Ectodermal cell (in vitro differentiated cells): ENCODE results near the gene ISM1.

Experiments used
- H3K27ac ChIP-seq: 2 replicates; pipeline ENCODE4 v1.7.0; 2013; ENCODE audit warnings: mild to moderate bottlenecking, low read depth, low read length; ENCODE audit not compliant: insufficient read depth, poor library complexity, severe bottlenecking
- H3K27me3 ChIP-seq: 2 replicates; pipeline ENCODE4 v1.7.0; 2013; ENCODE audit warnings: mild to moderate bottlenecking, low read length; ENCODE audit not compliant: insufficient read depth, control insufficient read depth, poor library complexity, severe bottlenecking
- H3K36me3 ChIP-seq: one replicate; pipeline ENCODE4 v1.7.0; 2013; ENCODE audit warnings: low read length; ENCODE audit not compliant: control insufficient read depth, insufficient read depth
- H3K4me1 ChIP-seq: one replicate; pipeline ENCODE4 v1.7.0; 2013; ENCODE audit warnings: low read length; ENCODE audit not compliant: control insufficient read depth, insufficient read depth
- H3K4me3 ChIP-seq: 2 replicates; pipeline ENCODE4 v1.7.0; 2013; ENCODE audit warnings: low read depth, low read length, control low read depth; ENCODE audit not compliant: insufficient read depth
- H3K9me3 ChIP-seq: 2 replicates; pipeline ENCODE4 v1.7.0; 2013; ENCODE audit warnings: mild to moderate bottlenecking, low read length, moderate library complexity; ENCODE audit not compliant: control insufficient read depth
- WGBS, 2 experiments: methylation state at CpG; one replicate each; pipeline ENCODE4 v1.1.7; 2013; ENCODE audit warnings: missing lambda C conversion rate in 2 of 2; 5-methylcytosine and 5-hydroxymethylcytosine counted together

The ISM1 gene

GRCh38 chr20:13255356-13255755, 34.3 kb downstream of the ISM1 start:
- Histone ChIP-seq H3K27me3 (no peaks in the 10 kb centered on the region), H3K27ac (no peak overlapping the region), H3K9me3 (peaks cover 2% of the 10 kb centered on the region), H3K4me3 (no peak overlapping the region), H3K4me1 (no peaks in the 10 kb centered on the region), H3K36me3 (no peaks in the 10 kb centered on the region)
- 70 to 100% methylated on average over 1 of the region's 1 CpG for WGBS, 2 experiments

- no peaks in the 10 kb centered on the region for H3K27me3 ChIP-seq
- H3K4me1 ChIP-seq, result no peaks in the 10 kb centered on the region
- no peak overlapping the region for H3K4me3 ChIP-seq
- H3K36me3 ChIP-seq, result no peaks in the 10 kb centered on the region
- H3K9me3 ChIP-seq, result no peaks in the 10 kb centered on the region
- no peak overlapping the region for H3K27ac ChIP-seq
- 92 to 99% methylated on average over 3 of the region's 3 CpGs for WGBS, 2 experiments
These were observed 35.5 kb downstream of the ISM1 start for GRCh38 chr20:13256606-13257005.

GRCh38 chr20:13259921-13260320, 38.8 kb downstream of the ISM1 start:
- Histone ChIP-seq H3K4me3 (no peak overlapping the region), H3K4me1 (no peaks in the 10 kb centered on the region), H3K27ac (no peak overlapping the region), H3K9me3 (no peaks in the 10 kb centered on the region), H3K36me3 (no peaks in the 10 kb centered on the region), H3K27me3 (no peaks in the 10 kb centered on the region)
- WGBS, 2 experiments, result 92 to 97% methylated on average over 3 of the region's 3 CpGs

- Histone ChIP-seq H3K9me3 (no peaks in the 10 kb centered on the region), H3K27me3 (no peaks in the 10 kb centered on the region), H3K27ac (no peak overlapping the region), H3K4me3 (no peak overlapping the region), H3K36me3 (no peaks in the 10 kb centered on the region), H3K4me1 (no peaks in the 10 kb centered on the region)
- WGBS, 2 experiments, result 90 to 92% methylated on average over 6 to 7 of the region's 7 CpGs
These were observed 39.7 kb downstream of the ISM1 start for GRCh38 chr20:13260650-13261279.

- no peak overlapping the region for H3K27ac ChIP-seq
These were observed 40.6 kb downstream of the ISM1 start for GRCh38 chr20:13261460-13262301.

GRCh38 chr20:13262302-13262650, 41.2 kb downstream of the ISM1 start:
- Histone ChIP-seq H3K27ac (no peak overlapping the region), H3K9me3 (no peaks in the 10 kb centered on the region), H3K27me3 (no peaks in the 10 kb centered on the region), H3K36me3 (no peaks in the 10 kb centered on the region), H3K4me3 (no peak overlapping the region), H3K4me1 (no peaks in the 10 kb centered on the region)
- WGBS, 2 experiments, result 78 to 91% methylated on average over 2 of the region's 2 CpGs

More at GRCh38 chr20:13261460-13262301, 40.6 kb downstream of the ISM1 start:
- Histone ChIP-seq H3K27me3 (no peaks in the 10 kb centered on the region), H3K36me3 (no peaks in the 10 kb centered on the region), H3K4me3 (no peak overlapping the region), H3K4me1 (no peaks in the 10 kb centered on the region), H3K9me3 (no peaks in the 10 kb centered on the region)
- 84 to 88% methylated on average over 8 of the region's 8 CpGs for WGBS, 2 experiments

- no peak overlapping the region for H3K27ac ChIP-seq
- H3K4me1 ChIP-seq, result no peaks in the 10 kb centered on the region
These were observed 41.7 kb downstream of the ISM1 start for GRCh38 chr20:13262671-13263360.

GRCh38 chr20:13263451-13263850, 42.4 kb downstream of the ISM1 start:
- Histone ChIP-seq H3K27me3 (no peaks in the 10 kb centered on the region), H3K4me3 (no peak overlapping the region), H3K4me1 (no peaks in the 10 kb centered on the region), H3K9me3 (no peaks in the 10 kb centered on the region), H3K36me3 (no peaks in the 10 kb centered on the region), H3K27ac (no peak overlapping the region)
- 95 to 99% methylated on average over 5 of the region's 5 CpGs for WGBS, 2 experiments

More at GRCh38 chr20:13262671-13263360, 41.7 kb downstream of the ISM1 start:
- no peak overlapping the region for H3K4me3 ChIP-seq
- H3K27me3 ChIP-seq, result no peaks in the 10 kb centered on the region
- no peaks in the 10 kb centered on the region for H3K36me3 ChIP-seq
- 83 to 86% methylated on average over 9 of the region's 9 CpGs for WGBS, 2 experiments
- no peaks in the 10 kb centered on the region for H3K9me3 ChIP-seq

GRCh38 chr20:13264907-13265306, 43.8 kb downstream of the ISM1 start:
- no peaks in the 10 kb centered on the region for H3K36me3 ChIP-seq
- no peaks in the 10 kb centered on the region for H3K4me1 ChIP-seq
- no peak overlapping the region for H3K27ac ChIP-seq
- 92 to 97% methylated on average over 5 of the region's 5 CpGs for WGBS, 2 experiments
- H3K9me3 ChIP-seq, result no peaks in the 10 kb centered on the region
- H3K4me3 ChIP-seq, result no peak overlapping the region
- no peaks in the 10 kb centered on the region for H3K27me3 ChIP-seq

- H3K27me3 ChIP-seq, result no peaks in the 10 kb centered on the region
- no peak overlapping the region for H3K4me3 ChIP-seq
- H3K4me1 ChIP-seq, result no peaks in the 10 kb centered on the region
- 85 to 89% methylated on average over 4 of the region's 4 CpGs for WGBS, 2 experiments
- H3K9me3 ChIP-seq, result no peaks in the 10 kb centered on the region
- no peak overlapping the region for H3K27ac ChIP-seq
- H3K36me3 ChIP-seq, result no peaks in the 10 kb centered on the region
These were observed 44.9 kb downstream of the ISM1 start for GRCh38 chr20:13265941-13266340.
